NCI-H748 treated with DMSO at 0.1 percent for 48 hours (cell line): ENCODE measurements around the gene CLSTN3.

Experiments used
- DNase-seq: peaks from one replicate; lab custom pipeline; 2025; lab: John Stamatoyannopoulos, UW

The CLSTN3 gene

GRCh38 chr12:7125632-7126227 lies 4.4 kb upstream of the CLSTN3 start:
- no peak for DNase-seq

- DNase-seq = no peak
Observed at GRCh38 chr12:7127916-7128626, 2.1 kb upstream of the CLSTN3 start.

GRCh38 chr12:7128681-7129286 lies 1.4 kb upstream of the CLSTN3 start, which contains the start of gene RBP5:
Gene RBP5, minus strand, starts transcription at chr12:7128889. Its CDS starts 114 bp downstream, at chr12:7128775.
- DNase-seq = no peak

DNA sequence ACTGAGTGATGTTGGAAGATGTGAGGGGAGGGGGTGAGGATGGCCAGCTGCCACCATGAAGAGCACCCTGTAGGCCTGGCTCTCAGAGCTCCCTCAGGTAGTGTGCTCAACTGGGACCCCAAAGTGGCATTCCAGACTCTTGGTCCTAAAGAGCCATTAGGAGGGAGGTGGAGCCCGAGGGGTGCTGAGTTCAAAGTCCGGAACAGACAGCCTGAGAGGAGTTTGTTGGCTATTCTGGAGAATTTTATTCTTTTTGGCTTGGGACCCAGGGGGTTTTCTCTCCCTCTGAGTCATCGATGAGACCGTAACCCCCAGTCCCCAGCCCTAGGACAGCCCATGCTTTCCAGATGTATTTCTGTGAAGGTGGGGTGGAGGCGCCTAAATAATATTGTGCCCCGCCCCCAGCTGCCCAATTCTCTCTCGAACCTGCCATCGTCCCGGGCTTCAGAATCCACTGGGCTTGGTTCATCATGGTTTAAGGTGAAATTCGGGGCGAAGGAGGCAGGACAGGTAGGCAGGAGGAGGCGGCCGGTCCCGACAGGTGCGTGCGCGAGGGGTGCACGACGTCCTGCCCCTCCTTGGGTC lies 792 bp upstream of the CLSTN3 start:
- DNase-seq = no peak

DNA sequence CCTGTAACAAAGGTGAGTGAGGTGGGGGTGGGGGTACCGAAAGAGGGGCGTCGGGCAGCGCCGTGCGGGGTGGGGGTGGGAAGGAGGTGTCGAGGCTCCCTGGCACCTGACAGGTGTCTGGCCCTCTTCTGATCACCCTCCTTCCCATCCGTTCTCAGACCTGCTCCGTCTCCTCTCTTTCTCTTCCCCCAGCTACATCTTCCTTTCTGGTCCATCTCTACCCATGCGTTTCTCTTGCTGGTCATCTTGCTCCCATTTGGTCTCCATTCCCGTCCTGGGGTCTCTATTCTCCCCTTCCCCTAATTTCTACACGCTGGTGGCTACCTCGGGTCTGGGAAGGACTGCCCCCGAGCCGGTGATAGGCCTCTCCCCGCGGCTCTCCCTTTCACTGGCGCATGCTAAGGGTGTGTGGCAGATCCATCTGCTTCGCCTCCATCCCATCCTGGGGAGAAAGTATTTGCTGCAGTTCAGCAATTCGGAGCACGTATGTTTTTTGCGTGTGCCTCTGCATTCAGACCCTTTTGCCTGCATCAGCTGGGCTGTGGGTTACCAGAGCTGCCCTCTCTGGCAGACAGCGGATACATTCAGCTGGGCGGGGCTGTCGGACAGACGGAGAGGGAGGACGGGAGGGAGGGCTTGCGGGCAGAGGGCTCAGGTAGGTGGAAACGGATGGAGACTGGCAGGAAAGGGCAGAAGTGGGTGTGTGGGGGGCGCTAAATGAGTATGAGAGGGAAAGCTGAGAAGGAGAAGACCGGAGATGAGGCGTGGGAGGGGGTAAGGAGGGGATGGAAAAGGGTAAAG lies 730 bp downstream of the CLSTN3 start:
- DNase-seq = peak; percentile 19

GRCh38 chr12:7131502-7131866 lies 1.3 kb downstream of the CLSTN3 start:
- DNase-seq = no peak

DNA sequence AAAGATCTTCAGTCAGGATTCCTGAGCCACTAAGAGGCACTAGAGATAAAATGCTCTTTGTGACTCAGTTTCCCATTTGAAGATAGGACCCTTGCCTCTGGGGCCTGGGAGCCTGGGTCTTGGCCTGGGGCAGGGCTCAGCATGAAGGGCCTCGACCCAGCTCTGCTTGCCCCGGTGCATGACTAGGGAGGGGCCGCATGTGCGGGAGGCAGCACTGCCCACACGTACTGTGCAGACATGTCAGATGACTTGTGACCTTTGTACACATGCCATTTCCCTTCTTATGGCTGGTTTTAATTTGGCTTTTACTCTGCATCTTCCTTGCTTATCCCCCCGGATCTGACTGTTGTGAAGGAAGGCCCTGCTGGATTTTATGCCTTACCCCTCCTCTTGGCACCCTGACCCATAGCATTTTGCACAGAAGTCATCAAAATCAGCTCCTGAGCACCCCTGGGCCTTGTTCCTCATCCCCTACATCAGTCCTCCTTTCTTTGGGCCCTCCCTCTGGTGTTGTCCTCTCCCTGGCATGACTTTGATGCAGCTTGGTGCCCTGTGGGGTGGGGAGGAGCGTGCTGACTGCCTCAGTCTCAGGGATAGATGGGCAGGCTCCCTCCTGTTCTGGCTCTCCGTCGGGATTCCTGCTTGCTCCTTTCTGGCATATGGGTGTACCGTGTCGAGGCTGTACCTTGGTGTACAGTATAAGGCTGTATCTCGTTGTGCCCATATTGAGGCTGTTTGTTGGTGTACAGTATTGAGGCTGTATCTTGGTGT lies 4.4 kb downstream of the CLSTN3 start:
- no peak for DNase-seq

DNA sequence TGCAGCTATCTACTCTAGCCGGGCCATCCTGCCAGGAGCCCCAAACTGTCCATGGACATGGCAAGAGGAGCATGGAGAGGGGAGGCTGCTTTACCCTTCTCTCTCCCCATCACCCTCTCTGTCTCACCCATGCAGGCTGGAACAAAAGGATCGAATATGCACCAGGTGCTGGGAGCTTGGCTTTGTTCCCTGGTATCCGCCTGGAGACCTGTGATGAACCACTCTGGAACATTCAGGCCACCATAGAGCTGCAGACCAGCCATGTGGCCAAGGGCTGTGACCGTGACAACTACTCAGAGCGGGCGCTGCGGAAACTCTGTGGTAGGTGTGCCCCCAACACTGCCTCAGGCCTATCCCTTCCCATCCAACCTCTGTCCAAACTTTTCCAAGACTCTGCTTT lies 5.9 kb downstream of the CLSTN3 start:
- DNase-seq = no peak

- DNase-seq = no peak
Observed at GRCh38 chr12:7136676-7137075, 6.5 kb downstream of the CLSTN3 start.

DNA sequence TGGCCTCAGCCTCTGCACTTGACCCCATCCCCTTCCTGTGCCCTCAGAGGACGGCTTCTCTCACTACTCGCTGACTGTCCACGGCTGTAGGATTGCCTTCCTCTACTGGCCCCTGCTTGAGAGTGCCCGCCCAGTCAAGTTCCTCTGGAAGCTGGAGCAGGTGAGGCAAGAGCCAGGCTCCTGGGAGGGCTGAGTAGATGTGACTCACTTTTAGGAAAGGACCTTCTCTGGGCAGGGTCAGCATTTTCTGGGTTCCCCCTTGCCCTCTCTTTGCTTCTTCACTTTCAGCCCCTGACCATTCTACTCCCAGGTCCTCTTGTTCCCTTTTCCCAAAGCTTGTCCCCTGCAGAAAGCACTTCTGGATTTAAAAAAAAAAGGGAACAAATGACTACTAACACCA lies 7.7 kb downstream of the CLSTN3 start:
- no peak for DNase-seq

GRCh38 chr12:7139200-7139599 lies 9.0 kb downstream of the CLSTN3 start:
- no peak for DNase-seq

GRCh38 chr12:7141351-7142005 lies 11.3 kb downstream of the CLSTN3 start:
- no peak for DNase-seq

GRCh38 chr12:7142056-7142644 lies 12.0 kb downstream of the CLSTN3 start:
- peak; percentile 18 for DNase-seq

- DNase-seq = no peak
Observed at GRCh38 chr12:7142809-7143465, 12.8 kb downstream of the CLSTN3 start.

GRCh38 chr12:7143564-7143963 lies 13.4 kb downstream of the CLSTN3 start:
- DNase-seq = no peak

DNA sequence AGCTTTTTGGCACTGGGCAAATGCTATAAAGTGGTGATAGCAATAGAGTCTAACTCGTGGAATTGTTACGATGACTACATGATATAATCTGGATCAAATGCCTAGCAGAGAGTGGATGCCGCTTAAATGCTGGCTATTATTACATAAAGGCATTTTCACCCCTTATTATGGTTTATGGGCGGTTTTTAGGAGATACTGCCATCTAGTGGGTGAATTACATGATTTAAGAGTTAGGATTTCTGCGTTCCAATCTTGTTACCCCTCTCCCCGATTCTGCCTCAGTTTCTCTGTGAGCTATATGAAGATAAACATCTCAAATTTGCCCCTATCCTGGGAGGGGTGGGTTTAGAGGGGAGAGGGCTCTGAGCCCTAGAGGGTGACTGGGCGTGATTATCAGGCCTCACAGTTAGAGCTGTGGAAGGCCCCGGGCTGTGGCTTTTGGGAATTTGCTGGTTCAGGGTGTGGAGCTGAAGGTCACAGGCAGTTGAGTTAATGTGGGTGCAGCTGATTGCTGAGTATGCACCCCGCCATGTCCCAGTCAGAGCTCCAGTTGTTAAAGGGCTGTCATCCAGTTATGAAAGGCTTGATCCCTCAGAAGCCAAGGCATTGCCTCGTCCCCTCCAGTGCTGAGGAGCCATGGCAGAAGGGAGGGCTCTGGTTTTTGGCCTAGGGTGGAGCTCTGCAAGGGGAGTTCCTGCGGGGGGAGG lies 14.4 kb downstream of the CLSTN3 start:
- DNase-seq = peak; percentile 2

- no peak for DNase-seq
Observed at GRCh38 chr12:7145671-7146070, 15.5 kb downstream of the CLSTN3 start.

- DNase-seq = no peak
Observed at GRCh38 chr12:7146228-7146627, 16.1 kb downstream of the CLSTN3 start.

DNA sequence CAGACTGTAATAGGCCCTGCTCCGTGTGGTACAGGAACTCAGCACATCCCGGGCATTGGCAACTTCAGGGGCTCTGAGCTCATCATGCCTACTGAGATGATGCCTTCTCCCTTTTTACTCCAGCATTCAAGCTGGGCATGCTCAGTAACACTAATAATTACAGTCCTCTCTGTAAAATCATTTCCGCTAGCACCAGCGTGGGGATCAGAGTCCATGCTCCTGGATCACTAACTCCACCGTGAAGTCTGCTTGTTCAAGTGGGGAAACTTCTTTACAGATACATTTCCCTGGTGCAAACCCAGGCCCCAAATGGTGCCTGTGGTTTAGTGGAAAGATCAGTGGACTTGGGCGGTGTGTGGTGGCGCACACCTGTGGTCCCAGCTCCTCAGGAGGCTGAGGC lies 16.7 kb downstream of the CLSTN3 start:
- DNase-seq = no peak
